ENCODE measurements around the gene SPTB.

The SPTB gene

GRCh38 chr14:64850369-64851137 lies 29.2 kb downstream of the SPTB start:
- no peak for DNase-seq (ENCODE audit: low spot score)

- DNase-seq (ENCODE audit: low spot score), result no peak
Observed at GRCh38 chr14:64849940-64850339, 29.8 kb downstream of the SPTB start.

- no peak for DNase-seq (ENCODE audit: low spot score)
Observed at GRCh38 chr14:64848239-64848638, 31.5 kb downstream of the SPTB start.

GRCh38 chr14:64846319-64846718 lies 33.4 kb downstream of the SPTB start:
- DNase-seq (ENCODE audit: low spot score), result no peak

- DNase-seq (ENCODE audit: low spot score), result no peak
Observed at GRCh38 chr14:64845878-64846277, 33.8 kb downstream of the SPTB start.

- DNase-seq (ENCODE audit: low spot score), result no peak
Observed at GRCh38 chr14:64844969-64845536, 34.7 kb downstream of the SPTB start.

GRCh38 chr14:64844272-64844671 lies 35.4 kb downstream of the SPTB start:
- DNase-seq (ENCODE audit: low spot score), result no peak

- DNase-seq (ENCODE audit: low spot score), result no peak
Observed at GRCh38 chr14:64843548-64843947, 36.2 kb downstream of the SPTB start.

- no peak for DNase-seq (ENCODE audit: low spot score)
Observed at GRCh38 chr14:64841772-64842750, 37.6 kb downstream of the SPTB start.

GRCh38 chr14:64841121-64841651 lies 38.5 kb downstream of the SPTB start:
- peak; percentile 63 for DNase-seq (ENCODE audit: low spot score)

GRCh38 chr14:64838656-64839055 lies 41.1 kb downstream of the SPTB start:
- DNase-seq (ENCODE audit: low spot score), result no peak

- DNase-seq (ENCODE audit: low spot score), result no peak
Observed at GRCh38 chr14:64835431-64835830, 44.3 kb downstream of the SPTB start.

GRCh38 chr14:64834965-64835364 lies 44.7 kb downstream of the SPTB start:
- no peak for DNase-seq (ENCODE audit: low spot score)

GRCh38 chr14:64831419-64831818 lies 48.3 kb downstream of the SPTB start:
- no peak for DNase-seq (ENCODE audit: low spot score)

- no peak for DNase-seq (ENCODE audit: low spot score)
Observed at GRCh38 chr14:64830961-64831360, 48.7 kb downstream of the SPTB start.

- DNase-seq (ENCODE audit: low spot score), result no peak
Observed at GRCh38 chr14:64828071-64828470, 51.6 kb downstream of the SPTB start.

GRCh38 chr14:64826845-64827244 lies 52.9 kb downstream of the SPTB start:
- no peak for DNase-seq (ENCODE audit: low spot score)

- DNase-seq (ENCODE audit: low spot score), result no peak
Observed at GRCh38 chr14:64826333-64826732, 53.4 kb downstream of the SPTB start.

GRCh38 chr14:64825509-64825908 lies 54.2 kb downstream of the SPTB start:
- no peak for DNase-seq (ENCODE audit: low spot score)

- no peak for DNase-seq (ENCODE audit: low spot score)
Observed at GRCh38 chr14:64825006-64825405, 54.7 kb downstream of the SPTB start.

GRCh38 chr14:64824471-64824870 lies 55.2 kb downstream of the SPTB start:
- no peak for DNase-seq (ENCODE audit: low spot score)

- peak; percentile 72 for DNase-seq (ENCODE audit: low spot score)
Observed at GRCh38 chr14:64823305-64823861, 56.3 kb downstream of the SPTB start.

Data from RKO (cell line).